PC-3 (cell line): ENCODE data around the gene UBAP1.

Source experiments
- CTCF ChIP-seq: fragments of 300-600 bp; sonication (generic); conservative IDR thresholded peaks from 2 replicates; pipeline ENCODE4 v1.5.1; 2017; ENCODE audit warnings: antibody characterized with exemption, low read depth, mild to moderate bottlenecking, low read length
- EZH2phosphoT487 ChIP-seq: fragments of 300-600 bp; sonication (generic); IDR thresholded peaks from 2 replicates; pipeline ENCODE4 v1.6.1; 2018; ENCODE audit warnings: mild to moderate bottlenecking, antibody characterized with exemption, low read length, borderline replicate concordance

GRCh38 chr9:34179213-34180136, 632 bp downstream of the UBAP1 start:
- no peak for TF ChIP-seq CTCF
- no peak for TF ChIP-seq EZH2phosphoT487
